Adrenal gland (tissue), 5 donors: ENCODE data around the gene HK2.

ENCODE experiments used
- POLR2A ChIP-seq, 2 donors: fragments of 450-650 bp; IDR thresholded peaks; one replicate each; pipeline ENCODE4 v1.6.1; 2017; ENCODE audit warnings: antibody characterized with exemption in 2 of 2, mild to moderate bottlenecking in 2 of 2, moderate library complexity in 1 of 2
- TF ChIP-seq, protein P1 (sequence below), 6 experiments: fragments of 450-650 bp in 4 of 6; fragments of 200-600 bp in 2 of 6; sonication (generic) in 1 of 6; IDR thresholded peaks; 1 replicate in 5 of 6; 2 replicates in 1 of 6; pipeline versions ENCODE4 v1.5.1 to v1.8.0; 2016 to 2021; ENCODE audit warnings: antibody characterized with exemption in 6 of 6, mild to moderate bottlenecking in 2 of 6, moderate library complexity in 1 of 6
- donor health status: DM: no; HTN: no; CAD: no.

- TF ChIP-seq, protein P1, sequence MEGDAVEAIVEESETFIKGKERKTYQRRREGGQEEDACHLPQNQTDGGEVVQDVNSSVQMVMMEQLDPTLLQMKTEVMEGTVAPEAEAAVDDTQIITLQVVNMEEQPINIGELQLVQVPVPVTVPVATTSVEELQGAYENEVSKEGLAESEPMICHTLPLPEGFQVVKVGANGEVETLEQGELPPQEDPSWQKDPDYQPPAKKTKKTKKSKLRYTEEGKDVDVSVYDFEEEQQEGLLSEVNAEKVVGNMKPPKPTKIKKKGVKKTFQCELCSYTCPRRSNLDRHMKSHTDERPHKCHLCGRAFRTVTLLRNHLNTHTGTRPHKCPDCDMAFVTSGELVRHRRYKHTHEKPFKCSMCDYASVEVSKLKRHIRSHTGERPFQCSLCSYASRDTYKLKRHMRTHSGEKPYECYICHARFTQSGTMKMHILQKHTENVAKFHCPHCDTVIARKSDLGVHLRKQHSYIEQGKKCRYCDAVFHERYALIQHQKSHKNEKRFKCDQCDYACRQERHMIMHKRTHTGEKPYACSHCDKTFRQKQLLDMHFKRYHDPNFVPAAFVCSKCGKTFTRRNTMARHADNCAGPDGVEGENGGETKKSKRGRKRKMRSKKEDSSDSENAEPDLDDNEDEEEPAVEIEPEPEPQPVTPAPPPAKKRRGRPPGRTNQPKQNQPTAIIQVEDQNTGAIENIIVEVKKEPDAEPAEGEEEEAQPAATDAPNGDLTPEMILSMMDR (IDR thresholded peaks at IDR 0.05): no peak
- TF ChIP-seq POLR2A (IDR thresholded peaks at IDR 0.05): no peak
Observed at GRCh38 chr2:74856004-74856578, 22.2 kb downstream of the HK2 start.
